IMR-90 (cell line): ENCODE results near the gene COL4A1. TPM values are rescaled to one million over a fixed set of nuclear protein-coding genes. Genes with fewer than 3 reads are reported as not detected.

ENCODE experiments used
- ATAC-seq: fragments of 200-7000 bp; cut with Tn5 transposase; 2 replicates; pipeline ENCODE4 v1.9.1; 2020; ENCODE audit warnings: low read depth, mild to moderate bottlenecking, moderate library complexity
- BruUV-seq: library from RNA; stranded (reverse); fragments of 400-500 nt; replicated peaks from 2 replicates; lab custom pipeline; 2021; lab: Mats Ljungman, UMichigan
- CTCF ChIA-PET: fragments of 300-600 bp; formaldehyde crosslinking; extraction: SDS; loops from one replicate; lab custom pipeline; 2021; ENCODE audit warnings: antibody characterized with exemption; lab: Yijun Ruan, JAX
- POLR2A ChIA-PET: fragments of 300-600 bp; sonication (Branson Sonifier 250); formaldehyde crosslinking; loops from one replicate; lab custom pipeline; 2022; ENCODE audit warnings: antibody characterized with exemption; ENCODE audit not compliant: unreplicated experiment; lab: Charles Lee
- DNase-seq: peaks from one replicate; pipeline ENCODE4 v3.0.0; 2013
- H2AFZ ChIP-seq: replicated peaks from 2 replicates; pipeline ENCODE3; 2013; ENCODE audit warnings: low read length, mild to moderate bottlenecking; ENCODE audit not compliant: poor library complexity
- H2AK5ac ChIP-seq: 2 replicates; pipeline ENCODE4 v1.6.1; 2013; ENCODE audit warnings: low read depth, low read length, inconsistent platforms
- H2AK9ac ChIP-seq: replicated peaks from 2 replicates; pipeline ENCODE3; 2013; ENCODE audit warnings: mild to moderate bottlenecking, low read depth, low read length, moderate library complexity; ENCODE audit not compliant: poor library complexity
- H2BK120ac ChIP-seq: 2 replicates; pipeline ENCODE4 v1.6.1; 2013; ENCODE audit warnings: low read depth, low read length, inconsistent platforms
- H2BK15ac ChIP-seq: 3 replicates; pipeline ENCODE4 v1.6.1; 2013; ENCODE audit warnings: low read depth, low read length, inconsistent platforms
- H2BK20ac ChIP-seq: 2 replicates; pipeline ENCODE4 v1.6.1; 2013; ENCODE audit warnings: low read depth, mild to moderate bottlenecking, inconsistent platforms, low read length, moderate library complexity
- H2BK5ac ChIP-seq: 2 replicates; pipeline ENCODE4 v1.6.1; 2013; ENCODE audit warnings: mild to moderate bottlenecking, low read depth, low read length, inconsistent platforms; ENCODE audit not compliant: poor library complexity, severe bottlenecking
- H3K14ac ChIP-seq: replicated peaks from 2 replicates; pipeline ENCODE4 v1.6.1; 2013; ENCODE audit warnings: low read depth, low read length, inconsistent platforms
- H3K18ac ChIP-seq: 2 replicates; pipeline ENCODE4 v1.6.1; 2013; ENCODE audit warnings: low read depth, low read length, control low read depth
- H3K23ac ChIP-seq: 2 replicates; pipeline ENCODE4 v1.6.1; 2013; ENCODE audit warnings: low read depth, low read length, inconsistent platforms
- H3K27ac ChIP-seq: 2 replicates; pipeline ENCODE4 v1.5.1; 2013; ENCODE audit warnings: mild to moderate bottlenecking, control low read depth, low read length; ENCODE audit not compliant: insufficient read depth
- H3K27me3 ChIP-seq: 2 replicates; pipeline ENCODE4 v1.6.1; 2013; ENCODE audit warnings: low read length; ENCODE audit not compliant: control insufficient read depth, insufficient read depth
- H3K36me3 ChIP-seq: 2 replicates; pipeline ENCODE4 v1.6.1; 2013; ENCODE audit warnings: low read length, mixed read lengths; ENCODE audit not compliant: control insufficient read depth, insufficient read depth
- H3K4ac ChIP-seq: 2 replicates; pipeline ENCODE4 v1.6.1; 2013; ENCODE audit warnings: low read depth, low read length, inconsistent platforms
- H3K4me1 ChIP-seq: 2 replicates; pipeline ENCODE4 v1.6.1; 2013; ENCODE audit warnings: low read length, mixed read lengths; ENCODE audit not compliant: control insufficient read depth, insufficient read depth
- H3K4me2 ChIP-seq: 2 replicates; pipeline ENCODE4 v1.6.1; 2013; ENCODE audit warnings: low read depth, mild to moderate bottlenecking, control low read depth, low read length, moderate library complexity
- H3K4me3 ChIP-seq: 2 replicates; pipeline ENCODE4 v1.5.1; 2013; ENCODE audit warnings: low read depth, mild to moderate bottlenecking, control low read depth, low read length, moderate library complexity; ENCODE audit not compliant: insufficient read depth
- H3K56ac ChIP-seq: 2 replicates; pipeline ENCODE4 v1.6.1; 2013; ENCODE audit warnings: low read length, inconsistent platforms; ENCODE audit not compliant: insufficient read depth; ENCODE audit errors: extremely low read depth
- H3K79me1 ChIP-seq, 2 experiments: 2 replicates each; pipeline ENCODE4 v1.6.1; 2013; ENCODE audit warnings: low read length in 2 of 2, inconsistent platforms in 1 of 2, low read depth in 1 of 2
- H3K9ac ChIP-seq: 2 replicates; pipeline ENCODE4 v1.6.1; 2013; ENCODE audit warnings: low read depth, low read length, control low read depth
- H3K9me1 ChIP-seq: 2 replicates; pipeline ENCODE4 v1.6.1; 2013; ENCODE audit warnings: low read length, inconsistent platforms; ENCODE audit not compliant: insufficient read depth
- H3K9me3 ChIP-seq: 2 replicates; pipeline ENCODE4 v1.6.1; 2013; ENCODE audit warnings: low read length; ENCODE audit not compliant: control insufficient read depth, insufficient read depth
- H4K20me1 ChIP-seq: 2 replicates; pipeline ENCODE4 v1.6.1; 2013; ENCODE audit warnings: low read length, inconsistent platforms; ENCODE audit not compliant: insufficient read depth
- H4K5ac ChIP-seq: 2 replicates; pipeline ENCODE4 v1.6.1; 2013; ENCODE audit warnings: mild to moderate bottlenecking, low read depth, low read length, control low read depth
- H4K8ac ChIP-seq, 2 experiments: 2 replicates each; pipeline ENCODE4 v1.6.1; 2013; ENCODE audit warnings: low read depth in 2 of 2, low read length in 2 of 2, control low read depth in 1 of 2, inconsistent platforms in 1 of 2
- H4K91ac ChIP-seq: 2 replicates; pipeline ENCODE4 v1.6.1; 2013; ENCODE audit warnings: low read depth, low read length, inconsistent platforms; ENCODE audit not compliant: insufficient read depth
- BHLHE40 ChIP-seq: fragments of 150-350 bp; IDR thresholded peaks from 2 replicates; pipeline ENCODE4 v1.6.1; 2016; ENCODE audit warnings: mild to moderate bottlenecking, low read depth, low read length
- CEBPB ChIP-seq: IDR thresholded peaks from 2 replicates; pipeline ENCODE4 v1.6.1; 2012; ENCODE audit warnings: low read depth, low read length, improper control_type of control experiment
- CHD1 ChIP-seq: IDR thresholded peaks from 2 replicates; pipeline ENCODE4 v1.6.1; 2012; ENCODE audit warnings: low read depth, low read length, improper control_type of control experiment
- CTCF ChIP-seq: conservative IDR thresholded peaks from 2 replicates; pipeline ENCODE4 v1.5.1; 2012; ENCODE audit warnings: mild to moderate bottlenecking, low read depth, low read length, improper control_type of control experiment
- FOS ChIP-seq: fragments of 150-350 bp; IDR thresholded peaks from 2 replicates; pipeline ENCODE4 v1.6.1; 2016; ENCODE audit warnings: low read depth, low read length
- MAZ ChIP-seq: IDR thresholded peaks from 2 replicates; pipeline ENCODE4 v1.6.1; 2012; ENCODE audit warnings: low read depth, mild to moderate bottlenecking, low read length, improper control_type of control experiment, moderate library complexity, borderline replicate concordance
- NFE2L2 ChIP-seq: fragments of 150-350 bp; IDR thresholded peaks from 2 replicates; pipeline ENCODE4 v1.6.1; 2016; ENCODE audit warnings: low read depth, mild to moderate bottlenecking, low read length
- POLR2A ChIP-seq: IDR thresholded peaks from 2 replicates; pipeline ENCODE4 v1.6.1; 2012; ENCODE audit warnings: mild to moderate bottlenecking, low read depth, low read length
- RAD21 ChIP-seq: IDR thresholded peaks from 2 replicates; pipeline ENCODE4 v1.6.1; 2012; ENCODE audit warnings: low read length, improper control_type of control experiment
- RCOR1 ChIP-seq: IDR thresholded peaks from 2 replicates; pipeline ENCODE4 v1.6.1; 2012; ENCODE audit warnings: mild to moderate bottlenecking, low read length, improper control_type of control experiment; ENCODE audit not compliant: insufficient replicate concordance
- RFX5 ChIP-seq: IDR thresholded peaks from 2 replicates; pipeline ENCODE4 v1.8.0; 2012; ENCODE audit warnings: low read depth, mild to moderate bottlenecking, low read length, moderate library complexity
- USF2 ChIP-seq: fragments of 150-350 bp; IDR thresholded peaks from 2 replicates; pipeline ENCODE4 v1.6.1; 2017; ENCODE audit warnings: mild to moderate bottlenecking, antibody characterized with exemption, low read length, low read depth
- WGBS, 2 experiments: methylation state at CpG; one replicate each; pipeline versions ENCODE4 v1.1.5 to v1.1.7; 2013; ENCODE audit warnings: missing lambda C conversion rate in 2 of 2; ENCODE audit not compliant: insufficient read length in 1 of 2; ENCODE audit errors: extremely low coverage in 2 of 2; 5-methylcytosine and 5-hydroxymethylcytosine counted together
- dilution Hi-C: fragments of 300-500 bp; cut with HindIII; formaldehyde crosslinking; loops from one replicate; pipeline ENCODE4 v1.14.3; 2018; ENCODE audit warnings: low sequenced_read_pairs; ENCODE audit not compliant: unreplicated experiment
- in situ Hi-C: fragments of 300-500 bp; cut with MboI; formaldehyde crosslinking; loops from 3 replicates; pipeline ENCODE4 v1.14.3; 2019; ENCODE audit warnings: low sequenced_read_pairs, inconsistent platforms, mixed read lengths
- intact Hi-C: fragments of 100-400 bp; cut with micrococcal nuclease; formaldehyde crosslinking; loops from 2 replicates; pipeline ENCODE4 v1.10.0; 2022
- polyA plus RNA-seq, 3 experiments: library from polyadenylated mRNA; depleted of rRNA; stranded (reverse); fragments of >200 nt; gene quantifications; 2 replicates each; pipeline ENCODE4 v1.2.3, GENCODE V29; 2012; ENCODE audit warnings: low replicate concordance in 1 of 3
- total RNA-seq: library from RNA; depleted of rRNA; stranded (reverse); fragments of >200 nt; gene quantifications from 2 replicates; pipeline ENCODE4 v1.2.3, GENCODE V29; 2012

The COL4A1 gene
- total and polyA plus RNA-seq, 2 of the 4 experiments (the other 2 are of a cell fraction), result 230 to 337 TPM

GRCh38 chr13:110322126-110322827 lies 15.3 kb upstream of the COL4A1 start:
- Histone ChIP-seq H2AK5ac (peak overlapping the region; percentile 79), H2BK5ac (peak overlapping the region; percentile 44), H4K91ac (peak overlapping the region; percentile 26), H3K14ac (peak overlapping the region; percentile 82), H2AK9ac (peak overlapping the region; percentile 22), H4K20me1 (peaks cover 71% of the 10 kb centered on the region), H3K4ac (peak overlapping the region; percentile 82), H3K4me2 (no peak overlapping the region), H2AFZ (no peak overlapping the region), H3K56ac (no peak overlapping the region), H3K27me3 (no peaks in the 10 kb centered on the region), H2BK15ac (peak overlapping the region; percentile 60; the same call in 1 of the 3 replicates), H3K4me1 (peaks cover 43% of the 10 kb centered on the region), H2BK20ac (peak overlapping the region; percentile 8), H3K23ac (0 out of 2 replicates have a peak overlapping the region, but pooled peaks have one; percentile 20), H3K18ac (peak overlapping the region; percentile 23; the same call in 1 of the 2 replicates), H4K5ac (peak overlapping the region; percentile 52; the same call in 1 of the 2 replicates), H3K9me3 (no peaks in the 10 kb centered on the region), H3K79me1 (peaks cover 29 to 87% of the 10 kb centered on the region in 2 experiments), H4K8ac (peak overlapping the region; percentile 29 to 37; a peak in 3 of 4 replicates), H3K27ac (peak overlapping the region; percentile 20), H3K36me3 (peaks cover 17% of the 10 kb centered on the region), H3K4me3 (no peak overlapping the region), H3K9ac (no peak overlapping the region), H2BK120ac (peak overlapping the region; percentile 79), H3K9me1 (peaks cover 59% of the 10 kb centered on the region)
- ChIA-PET CTCF (interaction anchor here (1.6 kb wide), 1 partner anchor 17 kb away, joined by 6 read pairs; the partner anchor contains the start of gene COL4A1), POLR2A (no interaction called here)
- in situ Hi-C loops (no loop called here), dilution Hi-C loops (no loop called here), intact Hi-C loops (no loop called here)
- WGBS, 2 experiments, result 70% methylated on average over 4 of the region's 16 CpGs; no CpG with 5 or more reads in 1 of the 2 experiments
- no TSS peak for BruUV-seq
- TF ChIP-seq USF2, result no peak
- TF ChIP-seq CEBPB, result no peak
- no peak for TF ChIP-seq RFX5
- TF ChIP-seq CTCF, result no peak
- TF ChIP-seq CHD1, result no peak
- TF ChIP-seq MAZ, result no peak
- TF ChIP-seq BHLHE40, result no peak
- no peak for TF ChIP-seq NFE2L2
- TF ChIP-seq POLR2A, result no peak; the same call in 1 of the 2 replicates
- TF ChIP-seq RAD21, result no peak
- TF ChIP-seq FOS, result no peak
- no peak for TF ChIP-seq RCOR1
- ATAC-seq (no peak), DNase-seq (no peak)
